ENCODE data around the gene FN1. TPM values are rescaled to one million over a fixed set of nuclear protein-coding genes. Genes with fewer than 3 reads are reported as not detected.

Gene FN1
- total and polyA plus RNA-seq, 3 donors from 2014 or later, result 36.8 to 245 (median 66.3) TPM

DNA sequence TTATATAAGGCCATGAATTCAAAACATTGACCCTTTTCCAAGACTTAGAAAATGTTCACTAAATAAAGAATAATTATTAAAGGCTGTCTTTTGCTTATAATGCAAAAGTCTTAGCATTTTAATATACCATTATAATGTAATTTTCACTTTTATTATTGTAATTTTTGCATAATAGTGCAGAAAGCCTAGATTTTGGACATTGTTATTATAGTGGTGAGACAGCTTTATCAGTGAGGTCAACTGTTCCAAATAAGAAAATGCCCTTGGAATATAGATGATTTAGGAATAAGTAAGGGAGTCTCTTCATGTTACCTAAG is 67.4 kb downstream of the FN1 start:
- Histone ChIP-seq H3K4me1 (no peaks in the 10 kb centered on the region), H3K27ac (no peak overlapping the region), H3K4me3 (no peak overlapping the region), H3K36me3 (ENCODE audit: low read depth, missing control alignments) (no peaks in the 10 kb centered on the region), H3K9me3 (no peaks in the 10 kb centered on the region), H3K27me3 (no peaks in the 10 kb centered on the region)
- DNase-seq, result no peak
- intact Hi-C loops (cut with DNase I; ENCODE audit: low total_unique reads), result no loop called here
- TF ChIP-seq POLR2A (IDR thresholded peaks at IDR 0.05), result no peak
- TF ChIP-seq, protein P1, sequence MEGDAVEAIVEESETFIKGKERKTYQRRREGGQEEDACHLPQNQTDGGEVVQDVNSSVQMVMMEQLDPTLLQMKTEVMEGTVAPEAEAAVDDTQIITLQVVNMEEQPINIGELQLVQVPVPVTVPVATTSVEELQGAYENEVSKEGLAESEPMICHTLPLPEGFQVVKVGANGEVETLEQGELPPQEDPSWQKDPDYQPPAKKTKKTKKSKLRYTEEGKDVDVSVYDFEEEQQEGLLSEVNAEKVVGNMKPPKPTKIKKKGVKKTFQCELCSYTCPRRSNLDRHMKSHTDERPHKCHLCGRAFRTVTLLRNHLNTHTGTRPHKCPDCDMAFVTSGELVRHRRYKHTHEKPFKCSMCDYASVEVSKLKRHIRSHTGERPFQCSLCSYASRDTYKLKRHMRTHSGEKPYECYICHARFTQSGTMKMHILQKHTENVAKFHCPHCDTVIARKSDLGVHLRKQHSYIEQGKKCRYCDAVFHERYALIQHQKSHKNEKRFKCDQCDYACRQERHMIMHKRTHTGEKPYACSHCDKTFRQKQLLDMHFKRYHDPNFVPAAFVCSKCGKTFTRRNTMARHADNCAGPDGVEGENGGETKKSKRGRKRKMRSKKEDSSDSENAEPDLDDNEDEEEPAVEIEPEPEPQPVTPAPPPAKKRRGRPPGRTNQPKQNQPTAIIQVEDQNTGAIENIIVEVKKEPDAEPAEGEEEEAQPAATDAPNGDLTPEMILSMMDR (IDR thresholded peaks at IDR 0.05), result no peak

DNA sequence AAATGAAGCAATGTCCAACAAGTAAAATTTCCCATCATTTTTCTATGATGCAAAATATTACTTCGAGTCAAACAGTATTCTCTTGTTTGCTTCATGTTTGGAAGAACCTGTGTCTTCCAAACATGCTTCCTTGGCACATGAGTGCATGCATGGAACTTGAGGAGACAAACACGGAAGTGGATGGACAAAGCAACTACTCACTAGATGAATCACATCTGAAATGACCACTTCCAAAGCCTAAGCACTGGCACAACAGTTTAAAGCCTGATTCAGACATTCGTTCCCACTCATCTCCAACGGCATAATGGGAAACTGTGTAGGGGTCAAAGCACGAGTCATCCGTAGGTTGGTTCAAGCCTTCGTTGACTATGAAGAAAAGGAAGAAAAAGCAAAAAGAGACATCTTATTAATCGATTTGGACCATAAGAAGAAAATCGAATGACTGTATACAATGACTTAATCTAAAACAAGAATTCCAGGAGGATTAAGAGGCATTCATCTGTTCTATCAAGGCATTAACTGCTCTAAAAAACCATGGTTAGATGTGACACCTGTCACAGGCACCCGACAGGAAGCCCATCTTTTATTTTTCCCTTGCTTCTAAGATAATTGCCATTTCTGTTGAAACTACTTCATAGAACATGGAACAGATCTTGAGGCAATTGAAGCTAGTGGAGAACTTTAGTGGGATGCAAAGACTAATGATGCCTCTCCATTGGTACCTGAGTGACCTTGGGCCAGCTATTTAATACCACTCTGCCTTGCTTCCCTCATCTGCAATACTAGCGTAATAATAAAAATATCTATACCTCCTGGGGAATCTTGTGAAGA is 68.0 kb downstream of the FN1 start:
- Histone ChIP-seq H3K4me3 (no peak overlapping the region), H3K9me3 (no peaks in the 10 kb centered on the region), H3K27ac (no peak overlapping the region), H3K4me1 (no peaks in the 10 kb centered on the region), H3K27me3 (no peaks in the 10 kb centered on the region), H3K36me3 (ENCODE audit: low read depth, missing control alignments) (no peaks in the 10 kb centered on the region)
- TF ChIP-seq, protein P1 (IDR thresholded peaks at IDR 0.05), result no peak
- no peak for TF ChIP-seq POLR2A (IDR thresholded peaks at IDR 0.05)
- DNase-seq, result no peak
- intact Hi-C loops (cut with DNase I; ENCODE audit: low total_unique reads), result no loop called here
- WGBS, 2 donors, result 89 to 92% methylated on average over 11 of the region's 11 CpGs

DNA sequence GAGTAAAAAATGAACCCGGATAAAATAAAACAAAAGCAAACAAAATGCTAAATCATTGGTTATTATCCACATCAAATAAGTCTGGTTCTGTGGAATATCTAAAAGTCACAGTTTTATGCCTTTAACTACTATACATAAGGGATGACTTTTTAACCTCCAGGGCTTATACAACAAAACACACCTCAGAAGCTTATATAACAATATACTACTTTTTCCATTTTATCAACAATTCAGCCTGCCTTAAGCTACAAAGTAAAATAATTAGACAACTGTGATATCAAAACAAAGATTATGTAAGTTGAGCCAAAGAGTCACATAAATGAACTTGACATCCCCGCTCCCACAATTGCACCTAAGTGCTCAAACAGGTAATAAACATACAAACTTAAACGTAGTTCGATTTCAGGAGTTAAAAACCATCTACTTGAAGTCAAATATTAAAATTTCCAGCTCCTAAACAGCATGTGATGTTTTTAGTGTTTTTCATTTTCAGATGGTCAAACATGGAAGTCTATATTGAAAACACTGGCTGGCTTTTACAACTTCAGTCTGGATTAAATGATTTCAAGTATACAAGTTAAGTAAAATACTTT is 69.3 kb downstream of the FN1 start:
- 90 to 97% methylated on average over 4 of the region's 4 CpGs for WGBS, 2 donors
- intact Hi-C loops (cut with DNase I; ENCODE audit: low total_unique reads), result no loop called here
- no peak overlapping the region for H3K27ac ChIP-seq

DNA sequence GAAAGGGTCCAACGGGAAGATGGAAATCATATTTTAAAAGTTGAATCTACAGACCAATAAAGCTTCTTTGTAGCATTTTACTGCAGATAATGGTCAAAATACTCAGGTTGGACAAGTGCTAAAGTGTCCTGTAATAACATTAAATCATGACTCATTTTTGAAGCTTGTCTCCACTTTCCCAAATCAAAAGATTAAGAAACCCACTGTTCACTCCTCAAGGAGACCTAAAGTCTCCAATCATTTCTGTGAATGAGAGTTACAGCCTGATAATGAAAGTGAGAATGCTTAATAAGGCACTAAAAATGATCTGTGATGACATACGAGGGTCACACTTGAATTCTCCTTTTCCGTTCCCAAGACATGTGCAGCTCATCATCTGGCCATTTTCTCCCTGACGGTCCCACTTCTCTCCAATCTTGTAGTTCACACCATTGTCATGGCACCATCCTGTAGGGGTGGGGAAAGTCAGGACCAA is 70.6 kb downstream of the FN1 start:
- 88 to 93% methylated on average over 4 of the region's 4 CpGs for WGBS, 2 donors
- H3K36me3 ChIP-seq (ENCODE audit: low read depth, missing control alignments), result no peaks in the 10 kb centered on the region
- H3K27ac ChIP-seq, result no peak overlapping the region
- intact Hi-C loops (cut with DNase I; ENCODE audit: low total_unique reads), result no loop called here
- TF ChIP-seq, protein P1 (IDR thresholded peaks at IDR 0.05), result no peak
- no peak for TF ChIP-seq POLR2A (IDR thresholded peaks at IDR 0.05)
- H3K9me3 ChIP-seq, result no peaks in the 10 kb centered on the region
- no peak overlapping the region for H3K4me3 ChIP-seq
- DNase-seq, result no peak
- H3K4me1 ChIP-seq, result no peaks in the 10 kb centered on the region
- H3K27me3 ChIP-seq, result no peaks in the 10 kb centered on the region

More for the DNA sequence above, 69.3 kb downstream of the FN1 start:
- Histone ChIP-seq H3K4me3 (no peak overlapping the region), H3K4me1 (no peaks in the 10 kb centered on the region), H3K36me3 (ENCODE audit: low read depth, missing control alignments) (no peaks in the 10 kb centered on the region), H3K27me3 (no peaks in the 10 kb centered on the region), H3K9me3 (no peaks in the 10 kb centered on the region)
- no peak for DNase-seq
- no peak for TF ChIP-seq POLR2A (IDR thresholded peaks at IDR 0.05)
- TF ChIP-seq, protein P1 (IDR thresholded peaks at IDR 0.05), result no peak

All from testis (tissue), 3 donors.